Measurements from ENCODE around the gene ACVR2A. TPM values are rescaled to one million over a fixed set of nuclear protein-coding genes. Genes with fewer than 3 reads are reported as not detected.

The ACVR2A gene
- total and polyA plus RNA-seq, 2 of the 4 experiments (the other 2 are of a cell fraction), result 1.8 to 6.8 TPM

DNA sequence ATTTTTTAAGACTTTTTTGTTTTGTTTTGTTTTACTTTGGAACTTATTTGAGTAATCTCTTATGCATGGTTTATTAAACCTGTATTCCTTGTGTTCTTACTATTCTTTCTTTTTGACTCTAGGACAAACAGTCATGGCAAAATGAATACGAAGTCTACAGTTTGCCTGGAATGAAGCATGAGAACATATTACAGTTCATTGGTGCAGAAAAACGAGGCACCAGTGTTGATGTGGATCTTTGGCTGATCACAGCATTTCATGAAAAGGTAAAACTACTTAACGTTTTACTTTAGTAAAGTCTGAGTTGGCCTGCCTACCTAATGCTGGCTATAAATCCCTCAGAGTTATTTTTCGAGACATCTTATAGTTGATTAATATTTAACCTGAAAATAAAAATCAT, 72.3 kb downstream of the ACVR2A start:
- Histone ChIP-seq H2BK15ac (ENCODE audit: low read depth, low read length) (no peak overlapping the region), H4K5ac (ENCODE audit: low read depth, low read length) (no peak overlapping the region), H3K36me3 (ENCODE audit: control insufficient read depth, insufficient read depth, low read length) (peaks cover 5% of the 10 kb centered on the region; the same call in 1 of the 2 replicates), H3K56ac (ENCODE audit: extremely low read depth, insufficient read depth, low read length) (no peak overlapping the region), H3K4me2 (ENCODE audit: low read depth, low read length) (no peak overlapping the region), H4K8ac (ENCODE audit: low read depth in 2 of 2, low read length in 2 of 2) (no peak overlapping the region), H3K23ac (ENCODE audit: low read depth, low read length) (no peak overlapping the region), H3K27me3 (ENCODE audit: control insufficient read depth, insufficient read depth, low read length) (no peaks in the 10 kb centered on the region), H2AK9ac (replicated peaks; ENCODE audit: low read depth, low read length, poor library complexity) (no peak overlapping the region), H3K79me1 (ENCODE audit: low read depth in 1 of 2, low read length in 2 of 2) (no peaks in the 10 kb centered on the region), H3K14ac (replicated peaks; ENCODE audit: low read depth, low read length) (no peak overlapping the region), H3K18ac (ENCODE audit: low read depth, low read length) (no peak overlapping the region), H2BK20ac (ENCODE audit: low read depth, low read length) (no peak overlapping the region), H2BK120ac (ENCODE audit: low read depth, low read length) (no peak overlapping the region), H4K91ac (ENCODE audit: insufficient read depth, low read depth, low read length) (no peak overlapping the region), H3K9ac (ENCODE audit: low read depth, low read length) (no peak overlapping the region), H3K9me3 (ENCODE audit: control insufficient read depth, insufficient read depth, low read length) (no peaks in the 10 kb centered on the region), H4K20me1 (ENCODE audit: insufficient read depth, low read length) (no peaks in the 10 kb centered on the region), H3K4me3 (ENCODE audit: insufficient read depth, low read depth, low read length) (no peak overlapping the region), H2BK5ac (ENCODE audit: low read depth, low read length, poor library complexity, severe bottlenecking) (no peak overlapping the region), H3K4me1 (ENCODE audit: control insufficient read depth, insufficient read depth, low read length) (no peaks in the 10 kb centered on the region), H3K27ac (ENCODE audit: insufficient read depth, low read length) (no peak overlapping the region), H2AFZ (replicated peaks; ENCODE audit: low read length, poor library complexity) (no peak overlapping the region), H3K4ac (ENCODE audit: low read depth, low read length) (no peak overlapping the region), H3K9me1 (ENCODE audit: insufficient read depth, low read length) (no peaks in the 10 kb centered on the region), H2AK5ac (ENCODE audit: low read depth, low read length) (no peak overlapping the region)
- dilution Hi-C loops (cut with HindIII; ENCODE audit: low sequenced_read_pairs, unreplicated experiment), result no loop called here
- ATAC-seq (ENCODE audit: low read depth) (no peak), DNase-seq (no peak)
- no TSS peak for BruUV-seq (replicated peaks)
- in situ Hi-C loops (cut with MboI; ENCODE audit: low sequenced_read_pairs), result loop anchor here (10.0 to 25.0 kb wide), 3 partner anchors 830 to 1172 kb away; no protein-coding TSS in a partner anchor
- ChIA-PET POLR2A (ENCODE audit: unreplicated experiment) (no interaction called here), CTCF (no interaction called here)
- intact Hi-C loops (cut with micrococcal nuclease), result loop anchor here (10.0 kb wide), 1 partner anchor 272 kb away; no protein-coding TSS in a partner anchor
- WGBS, 2 experiments (ENCODE audit: extremely low coverage in 2 of 2, insufficient read length in 1 of 2), result no CpG with 5 or more reads among the region's 4 CpGs
- no peak for TF ChIP-seq MXI1 (IDR thresholded peaks at IDR 0.05; ENCODE audit: borderline replicate concordance, low read depth, low read length)
- TF ChIP-seq SMC3 (IDR thresholded peaks at IDR 0.05; ENCODE audit: low read depth, low read length), result no peak
- no peak for TF ChIP-seq POLR2A (IDR thresholded peaks at IDR 0.05; ENCODE audit: low read depth, low read length)
- no peak for TF ChIP-seq RAD21 (IDR thresholded peaks at IDR 0.05; ENCODE audit: low read length)
- TF ChIP-seq BHLHE40 (IDR thresholded peaks at IDR 0.05; ENCODE audit: low read depth, low read length), result no peak
- TF ChIP-seq FOS (IDR thresholded peaks at IDR 0.05; ENCODE audit: low read depth, low read length), result no peak
- TF ChIP-seq CEBPB (IDR thresholded peaks at IDR 0.05; ENCODE audit: low read depth, low read length), result no peak
- no peak for TF ChIP-seq NFE2L2 (IDR thresholded peaks at IDR 0.05; ENCODE audit: low read depth, low read length)
